HEK293T (cell line): ENCODE data around the gene WWC2.

Experiments used
- CTCF ChIA-PET: fragments of 350-600 bp; formaldehyde crosslinking; extraction: SDS; loops from one replicate; lab custom pipeline; 2021; ENCODE audit warnings: antibody characterized with exemption, inconsistent platforms; lab: Yijun Ruan, JAX
- POLR2A ChIA-PET: fragments of 350-600 bp; formaldehyde crosslinking; extraction: SDS; loops from one replicate; lab custom pipeline; 2020; ENCODE audit warnings: antibody characterized with exemption, inconsistent platforms; lab: Yijun Ruan, JAX
- DNase-seq: peaks from one replicate; pipeline ENCODE4 v3.0.0; 2012; ENCODE audit warnings: mixed read lengths; ENCODE audit errors: extremely low spot score
- ARNT ChIP-seq: fragments of 450-650 bp; IDR thresholded peaks from 2 replicates; pipeline ENCODE4 v1.6.1; 2017; ENCODE audit warnings: mild to moderate bottlenecking
- BHLHE40 ChIP-seq: fragments of 450-650 bp; IDR thresholded peaks from 2 replicates; pipeline ENCODE4 v1.6.1; 2016; ENCODE audit warnings: mild to moderate bottlenecking, moderate library complexity, borderline replicate concordance
- CTBP1 ChIP-seq: fragments of 450-650 bp; IDR thresholded peaks from 2 replicates; pipeline ENCODE4 v1.6.1; 2016; ENCODE audit warnings: borderline replicate concordance
- ELF4 ChIP-seq: fragments of 450-650 bp; IDR thresholded peaks from 2 replicates; pipeline ENCODE4 v1.6.1; 2017; ENCODE audit warnings: antibody characterized with exemption
- FOXA1 ChIP-seq: fragments of 450-650 bp; IDR thresholded peaks from 2 replicates; pipeline ENCODE4 v1.6.1; 2016; ENCODE audit warnings: mild to moderate bottlenecking
- FOXK2 ChIP-seq: fragments of 450-650 bp; IDR thresholded peaks from 2 replicates; pipeline ENCODE4 v1.6.1; 2016; ENCODE audit warnings: mild to moderate bottlenecking
- FOXM1 ChIP-seq: fragments of 450-650 bp; IDR thresholded peaks from 2 replicates; pipeline ENCODE4 v1.6.1; 2017; ENCODE audit warnings: mild to moderate bottlenecking, borderline replicate concordance
- HDGF ChIP-seq: fragments of 450-650 bp; IDR thresholded peaks from 2 replicates; pipeline ENCODE4 v1.6.1; 2017; ENCODE audit warnings: antibody characterized with exemption, borderline replicate concordance
- L3MBTL2 ChIP-seq: fragments of 450-650 bp; conservative IDR thresholded peaks from 2 replicates; pipeline ENCODE4 v1.6.1; 2016; ENCODE audit warnings: mild to moderate bottlenecking
- LEF1 ChIP-seq: fragments of 450-650 bp; IDR thresholded peaks from 2 replicates; pipeline ENCODE4 v1.6.1; 2017; ENCODE audit warnings: mild to moderate bottlenecking, borderline replicate concordance
- NFRKB ChIP-seq: fragments of 450-650 bp; IDR thresholded peaks from 2 replicates; pipeline ENCODE4 v1.6.1; 2016; ENCODE audit warnings: mild to moderate bottlenecking, moderate library complexity
- SP1 ChIP-seq: fragments of 450-650 bp; IDR thresholded peaks from 2 replicates; pipeline ENCODE4 v1.6.1; 2017
- SUZ12 ChIP-seq: fragments of 450-650 bp; IDR thresholded peaks from 2 replicates; pipeline ENCODE4 v1.6.1; 2016; ENCODE audit warnings: mild to moderate bottlenecking
- TARDBP ChIP-seq: fragments of 450-650 bp; IDR thresholded peaks from 2 replicates; pipeline ENCODE4 v1.6.1; 2016
- ZNF384 ChIP-seq: fragments of 450-650 bp; IDR thresholded peaks from 2 replicates; pipeline ENCODE4 v1.6.1; 2016
- TF ChIP-seq, protein P1 (sequence below): fragments of 450-650 bp; IDR thresholded peaks from 2 replicates; pipeline ENCODE4 v1.6.1; 2016

The WWC2 gene

DNA sequence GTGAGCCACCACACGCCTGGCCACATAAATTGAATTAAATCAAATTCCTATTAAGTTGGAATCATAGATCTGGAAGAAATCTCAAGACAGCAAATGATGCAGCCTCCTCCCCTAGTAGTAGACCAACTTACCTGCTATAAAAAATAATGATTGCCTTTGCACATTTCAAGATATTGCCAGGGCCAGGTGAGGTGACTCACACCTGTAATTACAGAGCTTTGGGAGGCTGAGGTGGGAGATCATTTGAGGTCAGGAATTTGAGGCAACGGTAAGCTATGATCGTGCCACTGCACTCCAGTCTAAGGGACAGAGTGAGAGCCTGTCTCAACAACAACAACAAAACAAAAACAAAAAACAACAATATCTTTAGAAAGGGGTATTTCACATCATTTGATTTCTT lies 17.0 kb upstream of the WWC2 start:
- ChIA-PET CTCF (interaction anchor here (0.6 to 0.8 kb wide), 2 partner anchors 17 to 168 kb away, joined by 3 to 4 read pairs; no protein-coding TSS in a partner anchor), POLR2A (interaction anchor here (0.7 kb wide), 1 partner anchor 135 kb away, joined by 3 read pairs; no protein-coding TSS in a partner anchor)

DNA sequence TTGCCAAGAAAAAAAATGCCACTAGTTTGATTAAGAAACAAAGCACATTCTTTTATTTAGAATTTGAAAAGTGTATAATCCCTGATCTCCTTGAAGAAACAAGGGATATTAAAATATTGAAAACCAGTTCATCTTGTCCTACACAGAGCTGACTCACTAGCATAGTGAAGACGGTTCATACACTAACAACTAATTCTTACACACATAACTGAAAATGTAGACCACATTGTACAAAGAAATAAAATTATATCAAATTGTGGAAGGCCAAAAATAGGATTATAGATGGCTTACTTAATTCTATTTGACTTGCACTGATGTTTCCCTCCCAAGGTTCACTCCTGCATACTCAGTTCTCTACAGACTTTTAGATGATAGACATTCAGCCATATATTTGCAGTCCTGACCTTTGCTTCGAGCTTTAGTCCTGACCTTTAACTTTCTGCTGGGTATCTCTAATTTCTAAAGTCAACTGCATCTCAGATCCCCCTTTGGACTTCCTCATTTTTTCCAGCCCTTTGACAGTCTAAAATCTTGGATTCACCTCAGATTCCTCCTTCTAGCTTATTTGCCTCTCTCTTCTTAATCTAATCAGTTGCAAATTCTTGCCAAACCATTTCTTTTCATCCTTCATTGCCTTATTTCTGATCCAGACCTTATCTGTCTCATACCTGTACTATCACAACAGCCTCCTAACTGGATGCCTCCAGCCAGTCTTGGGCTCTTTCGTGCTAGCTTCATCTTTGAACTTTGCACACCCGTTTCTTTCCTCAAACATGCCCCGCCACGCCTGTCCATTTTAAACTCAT lies 4.5 kb upstream of the WWC2 start:
- TF ChIP-seq HDGF, result no peak
- DNase-seq, result no peak
- ChIA-PET POLR2A (no interaction called here), CTCF (interaction anchor here (0.6 kb wide), 1 partner anchor 101 kb away, joined by 3 read pairs; no protein-coding TSS in a partner anchor)

More for the DNA sequence above, 17.0 kb upstream of the WWC2 start:
- TF ChIP-seq HDGF (no peak), FOXK2 (no peak), FOXA1 (no peak), NFRKB (no peak), ARNT (no peak), L3MBTL2 (no peak), ELF4 (no peak), BHLHE40 (no peak), ZNF384 (no peak), FOXM1 (no peak)
- DNase-seq, result no peak

DNA sequence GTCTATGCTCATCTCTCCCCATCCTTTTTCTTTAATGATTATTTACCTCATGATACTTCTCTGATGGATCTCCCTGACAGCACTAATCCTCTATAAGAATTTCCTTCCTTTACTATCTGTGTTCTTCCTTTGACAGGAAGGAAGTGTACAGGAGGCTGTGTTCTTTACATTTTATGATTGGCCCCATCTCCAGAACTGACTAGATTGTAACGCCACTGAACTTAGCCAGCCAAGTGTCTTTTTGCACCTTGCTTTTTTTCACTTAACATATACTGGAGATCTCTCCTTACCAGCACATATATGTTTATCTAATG lies 3.9 kb upstream of the WWC2 start:
- no peak for TF ChIP-seq BHLHE40
- TF ChIP-seq SP1, result no peak
- no peak for TF ChIP-seq L3MBTL2
- TF ChIP-seq SUZ12, result no peak
- no peak for TF ChIP-seq NFRKB
- TF ChIP-seq ZNF384, result no peak
- TF ChIP-seq FOXK2, result no peak
- TF ChIP-seq FOXM1, result no peak
- TF ChIP-seq, protein P1, sequence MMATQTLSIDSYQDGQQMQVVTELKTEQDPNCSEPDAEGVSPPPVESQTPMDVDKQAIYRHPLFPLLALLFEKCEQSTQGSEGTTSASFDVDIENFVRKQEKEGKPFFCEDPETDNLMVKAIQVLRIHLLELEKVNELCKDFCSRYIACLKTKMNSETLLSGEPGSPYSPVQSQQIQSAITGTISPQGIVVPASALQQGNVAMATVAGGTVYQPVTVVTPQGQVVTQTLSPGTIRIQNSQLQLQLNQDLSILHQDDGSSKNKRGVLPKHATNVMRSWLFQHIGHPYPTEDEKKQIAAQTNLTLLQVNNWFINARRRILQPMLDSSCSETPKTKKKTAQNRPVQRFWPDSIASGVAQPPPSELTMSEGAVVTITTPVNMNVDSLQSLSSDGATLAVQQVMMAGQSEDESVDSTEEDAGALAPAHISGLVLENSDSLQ, result no peak
- TF ChIP-seq ELF4, result no peak
- DNase-seq, result no peak
- CTCF ChIA-PET, result no interaction called here
- POLR2A ChIA-PET, result no interaction called here

DNA sequence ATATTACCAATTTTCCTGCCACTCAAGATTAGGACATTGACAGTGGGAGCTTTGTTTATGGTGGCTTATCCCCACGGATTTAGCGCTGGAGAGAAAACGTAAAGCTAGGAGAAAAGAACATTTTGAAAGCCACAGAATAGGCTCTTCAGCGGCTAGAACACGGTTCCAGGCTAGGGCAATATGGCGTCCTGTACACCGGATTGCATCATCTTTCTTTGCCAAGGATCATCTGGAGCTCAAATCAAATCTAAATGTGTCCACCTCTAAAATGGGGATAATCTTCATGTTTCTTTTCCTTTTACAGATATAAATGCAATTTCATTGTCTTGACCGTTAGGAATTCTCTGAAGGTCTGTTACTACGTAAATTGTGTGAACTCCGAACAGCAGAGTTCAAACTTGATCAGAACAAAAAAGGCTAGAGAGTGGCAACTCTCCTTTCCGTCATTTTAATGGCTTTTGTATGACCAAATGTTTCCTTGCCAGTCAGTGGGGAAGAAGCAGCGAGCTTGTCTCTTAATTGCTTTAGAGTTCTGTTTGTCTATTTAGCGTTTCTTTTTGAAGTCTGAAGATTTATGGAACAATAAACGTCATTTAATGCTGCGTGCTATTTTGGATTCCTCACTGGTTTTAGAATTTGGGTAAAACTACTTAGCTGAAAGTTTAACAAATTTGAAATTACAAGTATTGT lies 2.6 kb upstream of the WWC2 start:
- ChIA-PET CTCF (interaction anchor here (0.6 to 1.5 kb wide), 2 partner anchors 154 to 166 kb away, joined by 4 to 9 read pairs; no protein-coding TSS in a partner anchor), POLR2A (no interaction called here)
- DNase-seq, result no peak
- TF ChIP-seq LEF1, result no peak
- TF ChIP-seq SP1, result no peak
- TF ChIP-seq, protein P1, result peak; percentile 75

DNA sequence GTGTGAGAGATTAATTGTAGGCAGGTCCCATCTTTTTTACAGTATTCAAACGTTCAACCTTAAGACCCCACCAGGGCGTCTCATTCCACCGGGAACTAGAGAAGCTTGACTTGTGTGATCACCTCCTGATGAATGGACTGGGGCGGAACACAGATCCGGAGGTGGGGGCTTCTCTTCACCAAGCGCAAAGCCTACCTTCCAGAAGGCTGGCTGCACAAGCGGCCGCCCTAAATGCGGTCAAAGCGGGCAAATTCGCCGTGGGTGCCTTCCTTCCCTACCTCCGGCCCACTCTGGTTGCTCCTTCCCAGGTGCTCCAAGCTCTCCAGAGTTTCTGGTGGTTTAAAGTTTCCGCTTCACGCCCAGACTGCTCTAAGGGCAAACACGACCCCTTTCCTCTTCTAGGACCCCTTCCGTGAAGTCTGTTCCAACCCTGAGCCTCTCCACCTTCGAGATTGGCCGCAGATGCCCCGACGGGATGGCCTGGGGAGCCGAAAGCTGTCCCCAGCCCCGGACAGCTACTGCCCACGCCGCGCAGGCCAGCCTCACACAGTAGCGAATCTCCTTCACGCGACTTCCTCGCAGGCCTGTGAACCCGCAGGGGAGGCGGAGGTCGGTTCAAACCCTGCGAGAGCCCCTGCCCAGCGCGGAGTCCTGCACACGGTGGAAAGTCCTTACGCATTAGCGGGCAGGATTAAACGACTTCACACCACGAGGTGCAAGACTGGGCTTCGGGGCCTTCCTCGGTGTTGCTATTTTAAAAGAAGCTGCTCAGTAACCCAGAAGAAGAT lies 1.6 kb upstream of the WWC2 start:
- no peak for DNase-seq
- CTCF ChIA-PET, result interaction anchor here (0.6 to 1.5 kb wide), 4 partner anchors 24 to 170 kb away, joined by 3 to 9 read pairs (median 4); no protein-coding TSS in a partner anchor
- POLR2A ChIA-PET, result interaction anchor here (0.6 to 1.2 kb wide), 2 partner anchors 347 to 426 kb away, joined by 3 read pairs; partner anchors contain the start of gene CDKN2AIP
- no peak for TF ChIP-seq FOXK2
- TF ChIP-seq ELF4, result no peak
- TF ChIP-seq ARNT, result no peak
- TF ChIP-seq SP1, result no peak
- TF ChIP-seq NFRKB, result no peak
- TF ChIP-seq ZNF384, result no peak
- TF ChIP-seq, protein P1, result no peak
- TF ChIP-seq FOXM1, result no peak
- TF ChIP-seq SUZ12, result no peak
- no peak for TF ChIP-seq BHLHE40
- no peak for TF ChIP-seq TARDBP
- TF ChIP-seq L3MBTL2, result no peak; the same call in 1 of the 2 replicates
- TF ChIP-seq FOXA1, result no peak
- no peak for TF ChIP-seq LEF1
- TF ChIP-seq HDGF, result no peak
- no peak for TF ChIP-seq CTBP1
